ENCODE data around the gene ZNF605.
A peak's percentile ranks its signal among the peaks of the same experiment; 100 is the strongest.
"Not testable (repeated sequence)": the region's sequence is repeated elsewhere in the genome, so short reads cannot be mapped to it uniquely, and the experiment has no call there.

The ZNF605 gene

GRCh38 chr12:132907216-132907615 lies 48.9 kb downstream of the ZNF605 start:
- DNase-seq (ENCODE audit: low read depth), result no peak

- DNase-seq (ENCODE audit: low read depth), result no peak
Observed at GRCh38 chr12:132904718-132905328, 51.3 kb downstream of the ZNF605 start.

- no peak for DNase-seq (ENCODE audit: low read depth)
Observed at GRCh38 chr12:132899033-132899432, 57.1 kb downstream of the ZNF605 start.

GRCh38 chr12:132888852-132889251 lies 67.3 kb downstream of the ZNF605 start:
- DNase-seq (ENCODE audit: low read depth), result no peak

GRCh38 chr12:132887513-132888351 lies 68.4 kb downstream of the ZNF605 start, which contains the start of gene CHFR:
TSS of gene CHFR (minus strand) at chr12:132887605. CDS start at chr12:132887328, 277 bp downstream.
- peak; percentile 76 for DNase-seq (ENCODE audit: low read depth)

GRCh38 chr12:132886529-132887477 lies 69.3 kb downstream of the ZNF605 start:
- no peak for DNase-seq (ENCODE audit: low read depth)

GRCh38 chr12:132881818-132882217 lies 74.3 kb downstream of the ZNF605 start:
- DNase-seq (ENCODE audit: low read depth), result no peak

GRCh38 chr12:132874620-132875019 lies 81.5 kb downstream of the ZNF605 start:
- not testable (repeated sequence) for DNase-seq (ENCODE audit: low read depth)

- no peak for DNase-seq (ENCODE audit: low read depth)
Observed at GRCh38 chr12:132874175-132874574, 81.9 kb downstream of the ZNF605 start.

GRCh38 chr12:132873724-132874123 lies 82.4 kb downstream of the ZNF605 start:
- no peak for DNase-seq (ENCODE audit: low read depth)

GRCh38 chr12:132872975-132873421 lies 83.1 kb downstream of the ZNF605 start:
- DNase-seq (ENCODE audit: low read depth), result no peak

GRCh38 chr12:132872073-132872855 lies 83.8 kb downstream of the ZNF605 start:
- no peak for DNase-seq (ENCODE audit: low read depth)

GRCh38 chr12:132869551-132869950 lies 86.6 kb downstream of the ZNF605 start:
- no peak for DNase-seq (ENCODE audit: low read depth)

Data from non-pigmented ciliary epithelial cell (primary cell).